NCI-H187 treated with DMSO at 0.1 percent for 48 hours (cell line): ENCODE data around the gene OR2L3.
"Not testable (repeated sequence)": the region's sequence is repeated elsewhere in the genome, so short reads cannot be mapped to it uniquely, and the experiment has no call there.

Source experiments
- DNase-seq: peaks from one replicate; lab custom pipeline; 2025; lab: John Stamatoyannopoulos, UW

The OR2L3 gene, protein sequence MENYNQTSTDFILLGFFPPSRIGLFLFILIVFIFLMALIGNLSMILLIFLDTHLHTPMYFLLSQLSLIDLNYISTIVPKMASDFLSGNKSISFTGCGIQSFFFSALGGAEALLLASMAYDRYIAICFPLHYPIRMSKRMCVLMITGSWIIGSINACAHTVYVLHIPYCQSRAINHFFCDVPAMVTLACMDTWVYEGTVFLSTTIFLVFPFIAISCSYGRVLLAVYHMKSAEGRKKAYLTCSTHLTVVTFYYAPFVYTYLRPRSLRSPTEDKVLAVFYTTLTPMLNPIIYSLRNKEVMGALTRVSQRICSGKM

DNA sequence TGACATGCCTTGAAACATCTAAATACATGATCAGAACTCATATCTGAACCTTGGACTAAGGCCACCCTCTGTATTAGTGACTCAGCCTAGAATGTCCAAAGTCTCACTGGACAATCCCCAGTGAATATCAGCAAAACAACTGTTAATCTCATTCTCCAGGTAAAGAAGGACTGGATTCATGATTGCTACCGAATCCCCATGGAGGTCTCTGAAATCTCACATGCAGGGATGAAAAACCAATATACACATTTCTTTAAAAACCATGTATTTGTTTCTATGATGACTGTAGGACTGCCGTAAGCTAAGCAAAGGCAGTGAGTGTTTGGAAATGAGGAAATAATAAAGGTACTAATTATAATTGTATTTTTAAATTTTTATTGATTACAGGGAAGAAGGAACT lies at the start of gene OR2L3:
Gene OR2L3, plus strand, starts transcription at position 301 of the 400 bp plus-strand sequence. CDS start 13,846 bp downstream, outside the sequence.
- no peak for DNase-seq

DNA sequence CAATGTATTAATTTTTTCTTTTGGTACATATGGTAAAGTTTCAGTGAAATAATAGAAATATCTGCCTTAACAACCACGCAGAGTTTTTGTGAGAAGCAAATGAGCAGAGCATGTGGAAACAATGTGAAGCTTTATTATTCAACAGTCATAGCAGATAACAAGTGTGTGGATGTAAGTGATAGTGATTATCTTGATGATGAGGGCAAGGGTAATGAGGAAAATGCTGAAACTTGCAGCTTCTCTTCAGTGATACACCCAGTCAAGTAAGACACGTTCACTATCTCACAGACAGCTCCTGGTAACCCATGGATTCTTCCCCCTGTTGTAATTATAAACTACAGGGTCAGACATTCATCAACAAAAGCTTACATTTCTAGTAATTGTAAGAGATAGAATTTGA lies 47.8 kb upstream of the OR2L3 start:
- no peak for DNase-seq

DNA sequence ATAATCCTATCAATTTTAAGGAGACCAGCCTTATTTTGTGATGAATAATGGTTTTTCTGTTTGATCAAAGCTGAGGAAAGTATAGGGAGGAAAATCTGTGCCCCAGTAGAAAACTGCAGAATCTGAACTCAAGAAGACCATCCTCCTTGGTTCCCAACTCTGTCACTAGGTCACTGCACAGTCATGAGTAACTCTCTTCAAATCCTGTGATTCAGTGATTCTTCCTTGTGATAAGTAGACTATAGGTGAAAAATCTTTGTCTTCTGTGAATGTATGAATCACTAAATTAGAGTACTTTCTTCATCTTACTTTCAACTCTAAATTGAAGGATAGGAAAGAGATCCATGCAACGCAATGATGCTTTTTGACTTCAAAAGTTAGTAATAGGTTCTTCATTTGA lies 46.5 kb upstream of the OR2L3 start:
- no peak for DNase-seq

DNA sequence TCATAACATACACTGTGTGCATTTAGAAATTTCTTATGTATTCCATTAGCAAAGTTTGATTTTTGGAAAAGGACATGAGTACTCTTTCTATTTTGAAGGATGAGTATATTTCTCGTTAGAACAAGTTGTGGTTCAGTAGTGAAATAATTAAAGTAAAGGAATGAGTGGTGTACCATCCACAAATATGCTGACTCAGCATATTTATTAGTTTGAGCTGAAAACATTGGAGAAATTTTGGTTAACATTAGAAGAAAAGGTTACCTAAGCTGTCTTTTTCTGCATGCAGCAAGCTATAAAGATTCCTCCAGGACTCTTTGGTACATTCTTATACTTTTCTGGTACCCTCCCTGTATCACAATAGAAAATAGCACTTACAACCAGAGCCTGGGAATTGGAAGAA lies 38.9 kb upstream of the OR2L3 start:
- DNase-seq: no peak

DNA sequence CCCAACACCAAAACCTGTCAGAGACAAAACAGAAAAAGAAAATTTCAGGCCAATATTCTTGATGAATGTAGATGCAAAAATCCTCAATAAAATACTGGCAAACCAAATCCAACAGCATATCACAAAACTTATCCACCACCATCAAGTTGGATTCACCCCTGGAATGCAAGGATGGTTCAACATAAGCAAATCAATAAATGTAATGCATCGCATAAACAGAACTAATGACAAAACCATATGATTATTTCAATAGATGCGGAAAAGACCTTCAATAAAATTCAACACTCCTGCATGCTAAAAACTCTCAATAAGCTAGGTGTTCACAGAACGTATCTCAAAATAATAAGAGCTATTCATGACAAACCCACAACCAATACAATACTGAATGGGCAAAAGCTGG lies 37.0 kb upstream of the OR2L3 start:
- no peak for DNase-seq

DNA sequence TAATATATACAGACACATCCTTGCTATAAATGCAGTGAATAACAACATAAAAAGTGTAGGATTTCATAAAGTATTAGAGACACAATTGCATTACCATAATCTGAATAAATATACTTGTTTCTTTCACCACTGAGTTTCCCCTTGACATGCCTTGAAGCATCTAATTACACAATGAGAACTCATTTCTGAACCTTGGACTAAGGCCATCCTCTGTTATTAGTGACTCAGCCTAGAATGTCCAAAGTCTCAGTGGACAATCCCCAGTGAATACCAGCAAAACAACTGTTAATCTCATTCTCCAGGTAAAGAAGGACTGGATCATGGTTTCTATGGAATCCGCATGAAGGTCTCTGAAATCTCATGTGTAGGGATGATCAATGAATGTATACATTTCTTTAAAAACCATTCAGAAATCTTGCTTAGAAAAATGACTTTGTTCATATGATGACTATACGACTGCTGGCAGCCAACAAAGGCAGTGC lies 33.4 kb upstream of the OR2L3 start, which contains the start of gene OR2L5:
Gene OR2L5, plus strand, starts transcription at position 432 of the 482 bp plus-strand sequence. CDS start 8,288 bp downstream, outside the sequence.
- no peak for DNase-seq

DNA sequence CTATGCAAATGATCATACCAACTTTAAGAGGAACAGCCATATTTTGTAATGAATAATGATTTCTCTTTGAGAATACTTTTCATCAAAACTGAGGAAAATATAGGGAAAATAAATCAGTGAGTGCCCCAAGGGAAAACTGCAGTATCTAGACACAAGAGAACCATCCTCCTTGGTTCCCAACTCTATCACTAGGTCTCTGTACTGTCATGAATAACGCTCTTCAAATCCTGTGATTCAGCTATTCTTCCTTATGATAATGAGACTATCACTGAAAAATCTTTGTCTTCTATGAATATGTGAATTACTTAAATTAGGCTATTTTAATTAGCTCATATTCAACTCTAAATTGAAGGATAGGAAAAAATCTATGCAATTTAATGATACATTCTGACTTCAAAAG lies 30.8 kb upstream of the OR2L3 start:
- no peak for DNase-seq

DNA sequence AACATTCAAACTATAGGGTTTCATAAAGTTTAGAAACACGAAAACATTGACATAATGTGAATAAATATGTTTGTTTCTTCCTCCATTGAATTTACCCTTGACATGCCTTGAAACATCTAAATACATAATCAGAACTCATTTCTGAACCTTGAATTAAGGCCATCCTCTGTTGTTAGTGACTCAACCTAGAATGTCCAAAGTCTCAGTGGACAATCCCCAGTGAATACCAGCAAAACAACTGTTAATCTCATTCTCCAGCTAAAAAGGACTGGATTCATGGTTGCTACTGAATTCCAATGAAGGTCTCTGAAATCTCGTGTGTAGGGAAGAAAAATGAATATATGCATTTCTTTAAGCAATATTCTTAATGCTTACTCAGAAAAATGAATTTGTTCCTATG lies 16.9 kb upstream of the OR2L3 start, which contains the start of gene OR2L2:
Gene OR2L2, plus strand, starts transcription at position 301 of the 400 bp plus-strand sequence. CDS start 8,198 bp downstream, outside the sequence.
- DNase-seq: no peak

DNA sequence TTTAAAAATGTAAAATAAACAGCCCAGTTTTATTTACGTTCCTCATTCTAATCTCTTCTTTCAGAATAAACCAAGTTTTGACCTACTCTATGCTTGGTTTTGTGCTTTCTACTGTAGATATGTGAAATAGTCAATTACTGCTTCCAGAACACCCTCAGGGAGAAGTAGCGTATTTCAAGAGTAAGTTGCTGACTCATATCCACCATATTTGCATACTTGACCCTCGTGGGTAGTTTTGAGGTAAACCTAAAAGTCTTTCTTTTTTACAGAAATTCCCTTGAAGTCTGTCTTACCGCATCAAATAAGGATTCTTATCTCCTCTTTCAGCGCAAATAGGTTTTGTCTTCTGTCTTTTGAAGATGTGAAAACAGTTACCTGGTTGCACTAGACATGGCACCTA lies 1.4 kb upstream of the OR2L3 start:
- DNase-seq: no peak

DNA sequence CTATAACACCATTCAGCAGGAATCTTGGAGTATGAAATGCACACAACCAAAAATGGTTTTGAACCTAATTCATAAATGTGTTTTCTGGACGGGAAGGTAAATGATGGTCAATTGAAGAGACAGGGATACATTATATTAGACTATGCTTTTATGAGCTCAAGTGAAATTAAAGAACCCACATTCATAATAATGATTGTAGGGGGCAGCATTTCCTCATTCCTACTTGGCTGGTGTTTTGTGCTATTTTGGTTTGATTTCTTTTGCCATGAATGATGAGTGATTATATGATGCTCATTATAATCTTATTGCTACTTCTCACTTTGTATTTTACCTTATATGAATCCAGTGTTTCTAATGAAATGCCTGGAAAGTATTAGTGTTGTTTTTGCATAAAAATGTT lies 372 bp downstream of the OR2L3 start:
- no peak for DNase-seq

DNA sequence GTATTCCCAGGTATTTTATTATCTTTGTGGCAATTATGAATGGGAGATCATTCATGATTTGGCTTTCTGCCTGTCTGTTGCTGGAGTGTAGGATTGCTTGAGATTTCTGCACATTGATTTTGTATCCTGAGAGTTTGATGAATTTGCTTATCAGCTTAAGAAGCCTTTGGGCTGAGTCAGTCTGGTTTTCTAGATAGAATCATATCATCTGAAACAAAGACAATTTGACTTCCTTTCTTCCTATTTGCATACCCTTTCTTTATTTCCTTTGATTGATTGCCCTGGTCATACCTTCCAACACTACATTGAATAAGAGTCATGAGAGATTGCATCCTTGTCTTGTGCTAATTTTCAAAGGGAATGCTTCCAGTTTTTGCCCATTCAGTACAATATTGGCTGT lies 8.0 kb downstream of the OR2L3 start:
- DNase-seq: no peak

DNA sequence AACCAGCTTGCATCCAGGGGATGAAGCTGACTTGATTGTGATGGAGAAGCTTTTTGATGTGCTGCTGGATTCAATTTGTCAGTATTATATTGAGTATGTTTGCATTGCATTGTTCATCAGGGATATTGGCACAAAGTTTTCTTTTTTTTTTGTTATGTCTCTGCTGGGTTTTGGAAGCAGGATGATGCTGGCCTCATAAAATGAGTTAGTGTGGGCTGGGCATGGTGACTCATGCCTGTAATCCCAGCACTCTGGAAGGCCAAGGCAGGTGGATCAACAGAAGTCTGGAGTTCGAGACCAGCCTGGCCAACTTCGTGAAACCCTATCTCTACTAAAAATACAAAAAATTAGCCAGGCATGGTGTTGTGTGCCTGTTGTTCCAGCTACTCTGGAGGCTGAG lies 8.6 kb downstream of the OR2L3 start:
- DNase-seq: no peak

DNA sequence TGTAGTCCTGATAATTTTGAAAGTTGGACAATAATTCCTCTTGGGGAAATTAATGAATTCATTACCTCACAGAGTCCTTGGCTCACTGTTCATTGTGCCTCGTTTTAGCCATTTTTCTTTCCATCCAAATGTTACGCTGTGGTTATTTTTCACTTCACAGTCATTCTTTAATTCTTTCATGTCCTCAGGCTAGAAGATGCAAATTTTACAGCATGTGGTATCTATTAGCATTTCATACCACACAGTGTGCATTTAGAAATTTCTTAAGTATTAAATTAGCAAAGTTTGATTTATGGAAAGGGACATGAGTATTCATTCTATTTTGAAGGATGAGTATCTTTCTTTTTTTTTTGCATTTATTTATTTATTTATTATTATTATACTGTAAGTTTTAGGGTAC lies 18.4 kb downstream of the OR2L3 start:
- no peak for DNase-seq

DNA sequence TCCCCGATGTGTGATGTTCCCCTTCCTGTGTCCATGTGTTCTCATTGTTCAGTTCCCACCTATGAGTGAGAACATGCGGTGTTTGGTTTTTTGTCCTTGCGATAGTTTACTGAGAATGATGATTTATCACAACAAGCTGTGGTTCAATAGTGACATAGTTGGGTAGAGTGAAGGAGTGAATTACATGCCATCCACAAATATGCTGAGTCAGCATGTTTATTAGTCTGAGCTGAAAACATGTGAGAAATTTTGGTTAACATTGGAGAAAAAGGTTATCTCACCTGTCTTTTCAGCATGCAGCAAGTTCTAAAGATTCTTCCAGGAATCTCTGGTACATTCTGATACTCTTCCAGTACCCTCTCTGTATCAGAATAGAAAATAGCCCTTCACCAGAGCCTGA lies 19.0 kb downstream of the OR2L3 start:
- no peak for DNase-seq

DNA sequence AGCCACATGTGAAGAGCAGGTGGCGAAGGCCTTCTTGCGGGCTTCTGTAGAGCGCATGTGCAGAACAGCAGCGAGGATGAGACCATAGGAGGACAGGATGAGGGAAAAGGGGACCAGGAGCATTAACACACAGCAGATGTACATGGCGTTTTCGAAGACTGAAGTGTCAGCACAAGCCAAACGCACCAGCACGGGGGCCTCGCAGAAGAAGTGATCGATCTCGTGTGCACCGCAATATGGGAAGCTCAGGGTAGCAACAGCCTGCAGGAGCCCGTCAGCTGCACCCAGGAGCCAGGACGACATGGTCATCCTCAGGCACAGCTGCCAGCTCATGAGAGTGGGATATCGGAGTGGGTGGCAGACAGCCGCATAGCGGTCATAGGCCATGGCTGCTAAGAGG lies 37.2 kb downstream of the OR2L3 start:
- DNase-seq: not testable (repeated sequence)

DNA sequence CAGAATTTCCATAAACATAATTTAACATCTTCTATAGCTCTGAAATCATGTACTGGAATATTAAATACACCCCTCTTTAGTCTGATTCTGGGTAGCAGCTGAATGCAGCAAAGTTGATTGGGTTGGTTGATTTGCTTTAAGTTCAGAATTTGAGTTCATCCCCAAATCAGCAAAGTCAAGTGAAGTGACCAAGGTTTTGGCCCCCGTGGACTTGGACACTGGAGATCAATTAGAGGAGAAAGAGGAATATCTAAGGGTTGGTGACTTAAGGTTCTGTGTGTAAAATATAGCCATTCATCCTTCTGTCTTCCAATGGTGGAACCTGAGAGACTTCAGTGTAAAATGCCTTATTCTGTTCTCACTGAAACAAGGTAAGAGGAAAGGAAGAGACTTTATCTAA lies 48.2 kb downstream of the OR2L3 start, which contains the start of gene OR2L13:
Gene OR2L13, plus strand, starts transcription at position 301 of the 400 bp plus-strand sequence. CDS start 4,192 bp downstream, outside the sequence.
- DNase-seq: no peak

DNA sequence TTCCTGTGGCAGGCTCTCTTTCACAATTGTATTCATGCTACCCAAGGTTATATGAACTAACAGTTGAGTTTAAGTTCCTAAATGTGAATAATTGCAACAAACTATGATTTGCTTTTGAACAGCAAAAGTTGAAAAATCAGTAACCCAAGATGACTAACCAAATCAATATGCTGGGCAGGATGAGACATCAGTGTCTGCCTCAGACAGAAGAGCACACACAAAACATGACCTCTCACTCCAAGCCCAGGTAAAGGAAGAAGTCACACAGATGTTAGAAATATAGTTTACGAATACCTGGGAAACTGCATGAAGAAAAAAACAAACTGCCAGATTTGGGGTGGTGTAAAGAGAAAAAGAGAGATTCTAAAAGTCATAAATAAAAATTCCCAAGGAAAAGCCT lies 51.9 kb downstream of the OR2L3 start:
- DNase-seq: no peak

DNA sequence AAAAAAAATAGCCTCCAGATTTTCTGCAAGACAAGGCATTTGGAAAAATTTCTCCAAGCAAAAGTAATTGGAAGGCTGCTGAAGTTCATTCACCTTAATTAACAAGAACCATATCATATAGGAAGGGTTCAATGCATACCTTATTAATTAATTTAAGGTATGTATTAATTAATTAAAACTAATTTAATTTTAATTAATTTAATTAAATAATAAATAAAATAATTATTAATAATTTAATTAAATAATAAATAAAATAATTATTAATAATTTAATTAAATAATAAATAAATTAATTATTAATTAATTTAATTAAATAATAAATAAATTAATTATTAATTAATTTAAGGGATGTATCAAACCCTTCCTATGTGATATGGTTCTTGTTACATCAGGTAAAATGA lies 56.2 kb downstream of the OR2L3 start:
- no peak for DNase-seq

DNA sequence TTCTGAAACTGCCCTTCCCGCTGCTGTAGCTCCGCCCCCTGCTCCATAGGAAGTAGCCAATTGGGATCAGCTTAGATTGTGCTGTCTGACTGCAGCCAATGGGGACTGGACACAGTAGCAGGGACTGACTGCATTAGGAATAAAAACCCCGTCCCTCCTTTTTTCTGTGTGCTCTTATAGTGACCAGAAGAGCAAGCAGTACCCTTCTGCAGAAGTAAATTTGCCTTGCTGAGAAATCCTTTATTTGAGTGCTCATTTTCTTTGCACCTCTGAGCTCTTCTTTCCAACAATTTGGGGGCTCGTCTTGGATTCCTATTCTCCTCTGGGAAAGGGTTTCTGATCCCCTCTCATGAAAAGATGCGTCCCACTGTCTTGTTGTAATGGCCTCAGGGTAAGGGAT lies 64.5 kb downstream of the OR2L3 start:
- no peak for DNase-seq
